Gastrocnemius medialis (tissue), 4 donors: ENCODE data around the gene PDXK.

Experiments
- POLR2A ChIP-seq, 2 donors: fragments of 450-650 bp; IDR thresholded peaks; one replicate each; pipeline ENCODE4 v1.6.1; 2017; ENCODE audit warnings: antibody characterized with exemption in 2 of 2, mild to moderate bottlenecking in 2 of 2, moderate library complexity in 2 of 2
- TF ChIP-seq, protein P1 (sequence below), 5 experiments: fragments of 450-650 bp in 3 of 5; fragments of 200-600 bp in 2 of 5; sonication (generic) in 2 of 5; IDR thresholded peaks in 4 of 5; conservative IDR thresholded peaks in 1 of 5; 1 replicate in 4 of 5; 2 replicates in 1 of 5; pipeline ENCODE4 v1.5.1; 2016 to 2019; ENCODE audit warnings: antibody characterized with exemption in 5 of 5, mild to moderate bottlenecking in 3 of 5, moderate library complexity in 3 of 5

DNA sequence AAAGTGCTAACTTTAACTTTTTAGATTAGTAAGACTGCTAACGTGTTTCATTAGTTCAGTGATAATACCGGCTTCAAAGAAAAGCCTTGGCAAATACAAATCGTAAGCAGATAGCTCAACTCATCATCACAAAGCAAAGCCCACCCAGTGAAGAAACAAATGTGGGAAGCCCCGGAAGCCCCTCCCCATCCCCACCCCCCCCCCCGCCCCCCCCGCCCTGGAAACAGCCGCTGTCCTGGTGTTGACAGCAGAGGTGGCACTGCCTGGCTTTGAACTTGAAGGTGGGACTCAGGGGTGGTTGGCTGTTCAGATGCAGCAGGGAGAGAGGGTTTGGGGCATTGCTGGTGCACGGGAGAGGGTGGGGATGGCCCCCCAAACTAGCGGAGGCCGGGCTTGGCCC, 14.1 kb downstream of the PDXK start:
- TF ChIP-seq, protein P1, sequence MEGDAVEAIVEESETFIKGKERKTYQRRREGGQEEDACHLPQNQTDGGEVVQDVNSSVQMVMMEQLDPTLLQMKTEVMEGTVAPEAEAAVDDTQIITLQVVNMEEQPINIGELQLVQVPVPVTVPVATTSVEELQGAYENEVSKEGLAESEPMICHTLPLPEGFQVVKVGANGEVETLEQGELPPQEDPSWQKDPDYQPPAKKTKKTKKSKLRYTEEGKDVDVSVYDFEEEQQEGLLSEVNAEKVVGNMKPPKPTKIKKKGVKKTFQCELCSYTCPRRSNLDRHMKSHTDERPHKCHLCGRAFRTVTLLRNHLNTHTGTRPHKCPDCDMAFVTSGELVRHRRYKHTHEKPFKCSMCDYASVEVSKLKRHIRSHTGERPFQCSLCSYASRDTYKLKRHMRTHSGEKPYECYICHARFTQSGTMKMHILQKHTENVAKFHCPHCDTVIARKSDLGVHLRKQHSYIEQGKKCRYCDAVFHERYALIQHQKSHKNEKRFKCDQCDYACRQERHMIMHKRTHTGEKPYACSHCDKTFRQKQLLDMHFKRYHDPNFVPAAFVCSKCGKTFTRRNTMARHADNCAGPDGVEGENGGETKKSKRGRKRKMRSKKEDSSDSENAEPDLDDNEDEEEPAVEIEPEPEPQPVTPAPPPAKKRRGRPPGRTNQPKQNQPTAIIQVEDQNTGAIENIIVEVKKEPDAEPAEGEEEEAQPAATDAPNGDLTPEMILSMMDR (IDR thresholded peaks at IDR 0.05 in 4 of 5, conservative IDR thresholded peaks at IDR 0.05 in 1 of 5), result no peak
- no peak for TF ChIP-seq POLR2A (IDR thresholded peaks at IDR 0.05)
